ENCODE results near the gene LAMTOR2. TPM values are rescaled to one million over a fixed set of nuclear protein-coding genes. Genes with fewer than 3 reads are reported as not detected.
A peak's percentile ranks its signal among the peaks of the same experiment; 100 is the strongest.

Gene LAMTOR2
- total and polyA plus RNA-seq, 10 of the 15 experiments (the other 5 are each of a cell fraction or from before 2014, with no cell fraction given), result 71.9 to 264 (median 97.0) TPM

GRCh38 chr1:156020293-156021092 lies 34.1 kb upstream of the LAMTOR2 start, which contains the start of gene SSR2 (continued):
- TF ChIP-seq EED (IDR thresholded peaks at IDR 0.05; ENCODE audit: low read depth) (no peak), SIX5 (IDR thresholded peaks at IDR 0.05; ENCODE audit: low read depth, low read length, severe bottlenecking) (peak; percentile 93), MXI1 (IDR thresholded peaks at IDR 0.05; ENCODE audit: low read depth, low read length) (no peak), ZBTB11 (CRISPR knock-in tag; IDR thresholded peaks at IDR 0.05) (no peak), RBBP5 (conservative IDR thresholded peaks at IDR 0.05) (no peak), SMAD1 (IDR thresholded peaks at IDR 0.05; ENCODE audit: low read depth, partially characterized antibody) (no peak), STAT1 (conservative IDR thresholded peaks at IDR 0.05) (no peak), TCF7 (IDR thresholded peaks at IDR 0.05; ENCODE audit: borderline replicate concordance) (peak; percentile 61; the same call in 1 of the 2 replicates), PKNOX1 (IDR thresholded peaks at IDR 0.05) (peak; percentile 10; the same call in 1 of the 2 replicates), CEBPZ (IDR thresholded peaks at IDR 0.05; ENCODE audit: low read depth, low read length) (no peak), HDAC2 (IDR thresholded peaks at IDR 0.05) (no peak), STAT3 (IDR thresholded peaks at IDR 0.05; ENCODE audit: low read depth, low read length) (no peak), FOXK2 (IDR thresholded peaks at IDR 0.05) (no peak), NFYB (IDR thresholded peaks at IDR 0.05; ENCODE audit: insufficient read depth, low read depth, low read length) (no peak), RCOR1 (conservative IDR thresholded peaks at IDR 0.05; ENCODE audit: low read depth, low read length) (no peak), RELB (IDR thresholded peaks at IDR 0.05; ENCODE audit: low read depth) (no peak), SUPT20H (IDR thresholded peaks at IDR 0.05; ENCODE audit: borderline replicate concordance, control insufficient read depth, low read depth, low read length) (no peak), CEBPB (IDR thresholded peaks at IDR 0.05; ENCODE audit: borderline replicate concordance in 1 of 2, low read depth in 2 of 2, low read length in 2 of 2) (no peak), NBN (IDR thresholded peaks at IDR 0.05) (no peak; the same call in 1 of the 2 replicates), JUNB (IDR thresholded peaks at IDR 0.05) (no peak), KLF5 (IDR thresholded peaks at IDR 0.05; ENCODE audit: partially characterized antibody) (no peak), KDM1A (IDR thresholded peaks at IDR 0.05; ENCODE audit: borderline replicate concordance) (no peak)

Measured in GM12878 (cell line).